ENCODE measurements around the gene CA4.
"Not testable (repeated sequence)": the region's sequence is repeated elsewhere in the genome, so short reads cannot be mapped to it uniquely, and the experiment has no call there.

GRCh38 chr17:60108309-60108708, 41.5 kb upstream of the CA4 start:
- TF ChIP-seq CTCF, POLR2A, EP300 (IDR thresholded peaks at IDR 0.05): not testable (repeated sequence)

Data from tibial nerve (tissue), 4 donors.